Mucosa of rectum (tissue), 2 donors: ENCODE results near the gene SLC6A9.
A peak's percentile ranks its signal among the peaks of the same experiment; 100 is the strongest.

Experiments
- H3K27ac ChIP-seq, 2 donors: one replicate each; pipeline ENCODE4 v1.7.0; 2013; ENCODE audit warnings: inconsistent platforms in 2 of 2, low read depth in 2 of 2, low read length in 2 of 2
- H3K27me3 ChIP-seq, 2 donors: one replicate each; pipeline ENCODE4 v1.7.0; 2013; ENCODE audit warnings: low read length in 2 of 2; ENCODE audit not compliant: control insufficient read depth in 2 of 2, insufficient read depth in 2 of 2
- H3K36me3 ChIP-seq, 2 donors: one replicate each; pipeline ENCODE4 v1.7.0; 2013; ENCODE audit warnings: low read length in 2 of 2; ENCODE audit not compliant: control insufficient read depth in 2 of 2, insufficient read depth in 2 of 2
- H3K4me1 ChIP-seq, 2 donors: one replicate each; pipeline ENCODE4 v1.7.0; 2013; ENCODE audit warnings: low read length in 2 of 2, mild to moderate bottlenecking in 1 of 2; ENCODE audit not compliant: control insufficient read depth in 2 of 2, insufficient read depth in 2 of 2
- H3K4me3 ChIP-seq, 2 donors: one replicate each; pipeline ENCODE4 v1.7.0; 2013; ENCODE audit warnings: low read length in 2 of 2
- H3K9ac ChIP-seq, 2 donors: one replicate each; pipeline ENCODE4 v1.7.0; 2013; ENCODE audit warnings: low read length in 2 of 2, low read depth in 1 of 2, mild to moderate bottlenecking in 1 of 2
- H3K9me3 ChIP-seq, 2 donors: one replicate each; pipeline ENCODE4 v1.7.0; 2013; ENCODE audit warnings: low read length in 2 of 2; ENCODE audit not compliant: control insufficient read depth in 2 of 2
- donor health status: healthy.
- donor health status: Normal muscosa, but diverticular disease.

Gene SLC6A9

GRCh38 chr1:44029911-44030604 lies 1.2 kb downstream of the SLC6A9 start:
- Histone ChIP-seq H3K4me1 (peaks cover 37 to 53% of the 10 kb centered on the region in 2 donors), H3K4me3 (peak overlapping the region; percentile 80 to 90), H3K9me3 (no peaks in the 10 kb centered on the region), H3K9ac (peak overlapping the region; percentile 82 to 95), H3K36me3 (no peaks in the 10 kb centered on the region), H3K27ac (peak overlapping the region; percentile 92 to 95), H3K27me3 (no peaks in the 10 kb centered on the region)

- Histone ChIP-seq H3K27me3 (no peaks in the 10 kb centered on the region), H3K9ac (peak overlapping the region; percentile 82 to 95), H3K36me3 (no peaks in the 10 kb centered on the region), H3K4me3 (peak overlapping the region; percentile 80 to 90), H3K27ac (peak overlapping the region; percentile 92 to 95), H3K9me3 (no peaks in the 10 kb centered on the region), H3K4me1 (peaks cover 37 to 53% of the 10 kb centered on the region in 2 donors)
Observed at GRCh38 chr1:44029260-44029910, 1.9 kb downstream of the SLC6A9 start.

GRCh38 chr1:44027320-44027719 lies 3.9 kb downstream of the SLC6A9 start:
- Histone ChIP-seq H3K27me3 (no peaks in the 10 kb centered on the region), H3K9ac (no peak overlapping the region), H3K4me3 (no peak overlapping the region), H3K4me1 (peaks cover 32 to 49% of the 10 kb centered on the region in 2 donors), H3K36me3 (peaks cover 0 to 3% of the 10 kb centered on the region in 2 donors), H3K27ac (peak overlapping the region in 1 of 2 donors; percentile 92), H3K9me3 (no peaks in the 10 kb centered on the region)

- H3K36me3 ChIP-seq = peaks cover 3 to 5% of the 10 kb centered on the region in 2 donors
- H3K9me3 ChIP-seq = no peaks in the 10 kb centered on the region
- H3K9ac ChIP-seq = peak overlapping the region in 1 of 2 donors; percentile 59
- no peaks in the 10 kb centered on the region for H3K27me3 ChIP-seq
- H3K4me3 ChIP-seq = peak overlapping the region in 1 of 2 donors; percentile 33
- peaks cover 22 to 38% of the 10 kb centered on the region in 2 donors for H3K4me1 ChIP-seq
- peak overlapping the region; percentile 83 to 84 for H3K27ac ChIP-seq
Observed at GRCh38 chr1:44025816-44026215, 5.4 kb downstream of the SLC6A9 start.

GRCh38 chr1:44024903-44025525 lies 6.2 kb downstream of the SLC6A9 start:
- no peak overlapping the region for H3K9ac ChIP-seq

GRCh38 chr1:44024031-44024902 lies 7.0 kb downstream of the SLC6A9 start:
- Histone ChIP-seq H3K9me3 (no peaks in the 10 kb centered on the region), H3K36me3 (peaks cover 5% of the 10 kb centered on the region in 2 donors), H3K4me3 (no peak overlapping the region), H3K27ac (no peak overlapping the region), H3K9ac (no peak overlapping the region), H3K27me3 (no peaks in the 10 kb centered on the region), H3K4me1 (peaks cover 17 to 32% of the 10 kb centered on the region in 2 donors)

More at GRCh38 chr1:44024903-44025525, 6.2 kb downstream of the SLC6A9 start:
- no peaks in the 10 kb centered on the region for H3K27me3 ChIP-seq
- H3K4me3 ChIP-seq = no peak overlapping the region
- H3K27ac ChIP-seq = peak overlapping the region in 1 of 2 donors; percentile 38
- peaks cover 22 to 38% of the 10 kb centered on the region in 2 donors for H3K4me1 ChIP-seq
- H3K9me3 ChIP-seq = no peaks in the 10 kb centered on the region
- peaks cover 5% of the 10 kb centered on the region in 2 donors for H3K36me3 ChIP-seq

GRCh38 chr1:44021581-44022321 lies 9.5 kb downstream of the SLC6A9 start:
- Histone ChIP-seq H3K9me3 (no peaks in the 10 kb centered on the region), H3K27me3 (no peaks in the 10 kb centered on the region), H3K27ac (no peak overlapping the region), H3K4me3 (no peak overlapping the region), H3K4me1 (peaks cover 9 to 13% of the 10 kb centered on the region in 2 donors), H3K36me3 (peaks cover 5% of the 10 kb centered on the region in 2 donors), H3K9ac (no peak overlapping the region)

- no peaks in the 10 kb centered on the region for H3K9me3 ChIP-seq
- no peak overlapping the region for H3K9ac ChIP-seq
- peaks cover 5% of the 10 kb centered on the region in 2 donors for H3K36me3 ChIP-seq
- no peak overlapping the region for H3K4me3 ChIP-seq
- no peaks in the 10 kb centered on the region for H3K27me3 ChIP-seq
- H3K27ac ChIP-seq = no peak overlapping the region
- peaks cover 6 to 8% of the 10 kb centered on the region in 2 donors for H3K4me1 ChIP-seq
Observed at GRCh38 chr1:44021156-44021555, 10.1 kb downstream of the SLC6A9 start.

GRCh38 chr1:44020464-44020863 lies 10.8 kb downstream of the SLC6A9 start:
- H3K27ac ChIP-seq = no peak overlapping the region
- H3K9me3 ChIP-seq = no peaks in the 10 kb centered on the region
- no peak overlapping the region for H3K9ac ChIP-seq
- no peaks in the 10 kb centered on the region for H3K27me3 ChIP-seq
- peaks cover 5% of the 10 kb centered on the region in 2 donors for H3K36me3 ChIP-seq
- no peak overlapping the region for H3K4me3 ChIP-seq
- peaks cover 0 to 6% of the 10 kb centered on the region in 2 donors for H3K4me1 ChIP-seq
